ENCODE data around the gene CD44.

Gene CD44

DNA sequence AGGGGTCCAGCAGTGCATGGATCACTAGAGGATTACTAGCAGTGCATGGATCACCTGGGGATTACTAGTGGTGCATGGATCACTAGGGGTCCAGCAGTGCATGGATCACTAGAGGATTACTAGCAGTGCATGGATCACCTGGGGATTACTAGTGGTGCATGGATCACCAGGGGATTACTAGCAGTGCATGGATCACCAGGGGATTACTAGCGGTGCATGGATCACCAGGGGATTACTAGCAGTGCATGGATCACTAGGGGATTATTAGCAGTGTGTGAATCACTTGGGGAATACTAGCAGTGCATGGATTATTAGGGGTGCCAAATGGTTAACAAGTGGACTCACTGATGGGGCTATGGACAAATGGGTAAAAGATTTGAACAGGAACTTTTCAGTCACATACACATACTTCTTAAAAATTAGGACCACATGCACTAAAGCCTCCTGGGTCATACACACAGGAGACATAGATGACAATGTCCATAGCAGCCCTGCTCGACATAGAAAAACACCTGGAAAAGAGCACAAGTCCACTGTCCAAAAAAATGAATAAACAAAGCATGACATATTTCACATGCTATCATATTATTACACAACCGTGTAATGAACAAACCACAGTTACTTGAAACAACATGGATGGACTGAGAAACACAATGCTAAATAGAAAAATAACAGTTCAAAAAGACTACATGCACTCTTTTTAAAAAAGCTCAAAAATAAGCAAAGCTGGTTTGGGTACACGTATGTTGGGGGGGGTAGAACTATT lies 109.8 kb downstream of the CD44 start:
- Histone ChIP-seq H3K4me3 (ENCODE audit: low read depth in 1 of 2, low read length in 2 of 2) (no peak overlapping the region), H3K4me2 (ENCODE audit: insufficient read depth, low read length) (no peak overlapping the region), H3K27ac (ENCODE audit: low read length) (no peak overlapping the region), H3K79me2 (ENCODE audit: insufficient read depth, low read length) (no peaks in the 10 kb centered on the region), H2AFZ (ENCODE audit: low read depth, low read length) (no peak overlapping the region), H3K27me3 (ENCODE audit: insufficient read depth, low read length, poor library complexity) (no peaks in the 10 kb centered on the region), H3K9ac (ENCODE audit: low read depth, low read length) (no peak overlapping the region), H3K36me3 (ENCODE audit: insufficient read depth, low read length) (no peaks in the 10 kb centered on the region), H3K9me3 (ENCODE audit: insufficient read depth, low read length, severe bottlenecking) (peaks cover 1% of the 10 kb centered on the region), H4K20me1 (ENCODE audit: insufficient read depth, low read length) (no peaks in the 10 kb centered on the region), H3K4me1 (ENCODE audit: insufficient read depth, low read length) (no peaks in the 10 kb centered on the region)
- TF ChIP-seq EZH2 (IDR thresholded peaks at IDR 0.05; ENCODE audit: borderline replicate concordance, low read depth, low read length, severe bottlenecking), result no peak
- TF ChIP-seq, protein P1, sequence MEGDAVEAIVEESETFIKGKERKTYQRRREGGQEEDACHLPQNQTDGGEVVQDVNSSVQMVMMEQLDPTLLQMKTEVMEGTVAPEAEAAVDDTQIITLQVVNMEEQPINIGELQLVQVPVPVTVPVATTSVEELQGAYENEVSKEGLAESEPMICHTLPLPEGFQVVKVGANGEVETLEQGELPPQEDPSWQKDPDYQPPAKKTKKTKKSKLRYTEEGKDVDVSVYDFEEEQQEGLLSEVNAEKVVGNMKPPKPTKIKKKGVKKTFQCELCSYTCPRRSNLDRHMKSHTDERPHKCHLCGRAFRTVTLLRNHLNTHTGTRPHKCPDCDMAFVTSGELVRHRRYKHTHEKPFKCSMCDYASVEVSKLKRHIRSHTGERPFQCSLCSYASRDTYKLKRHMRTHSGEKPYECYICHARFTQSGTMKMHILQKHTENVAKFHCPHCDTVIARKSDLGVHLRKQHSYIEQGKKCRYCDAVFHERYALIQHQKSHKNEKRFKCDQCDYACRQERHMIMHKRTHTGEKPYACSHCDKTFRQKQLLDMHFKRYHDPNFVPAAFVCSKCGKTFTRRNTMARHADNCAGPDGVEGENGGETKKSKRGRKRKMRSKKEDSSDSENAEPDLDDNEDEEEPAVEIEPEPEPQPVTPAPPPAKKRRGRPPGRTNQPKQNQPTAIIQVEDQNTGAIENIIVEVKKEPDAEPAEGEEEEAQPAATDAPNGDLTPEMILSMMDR (IDR thresholded peaks at IDR 0.05; ENCODE audit: borderline replicate concordance, extremely low read depth, low read length, poor library complexity, severe bottlenecking), result no peak
- no peak for DNase-seq
- ATAC-seq (ENCODE audit: insufficient read depth, low read depth), result no peak

DNA sequence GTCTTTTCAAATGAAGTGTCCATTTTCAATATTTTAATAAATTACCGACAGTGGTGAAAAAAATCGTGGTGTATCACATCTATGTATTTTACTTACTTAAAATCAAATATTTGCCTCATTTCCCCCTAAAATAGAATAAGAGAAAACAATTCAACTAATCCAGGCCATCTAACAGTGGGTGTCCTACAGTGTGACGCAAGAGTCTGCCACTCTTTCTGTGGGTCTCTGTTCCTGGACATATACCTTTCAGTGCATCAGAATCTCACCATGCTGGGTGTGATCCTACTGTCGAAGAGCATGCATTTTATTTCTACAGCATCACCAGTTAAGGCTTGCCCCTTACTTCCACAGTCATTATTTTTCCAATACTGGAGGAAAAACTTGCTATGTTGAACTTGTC lies 111.2 kb downstream of the CD44 start:
- Histone ChIP-seq H3K9me3 (ENCODE audit: insufficient read depth, low read length, severe bottlenecking) (peaks cover 1% of the 10 kb centered on the region), H3K4me3 (ENCODE audit: low read depth in 1 of 2, low read length in 2 of 2) (no peak overlapping the region), H3K9ac (ENCODE audit: low read depth, low read length) (no peak overlapping the region), H3K27ac (ENCODE audit: low read length) (no peak overlapping the region), H3K4me2 (ENCODE audit: insufficient read depth, low read length) (no peak overlapping the region), H4K20me1 (ENCODE audit: insufficient read depth, low read length) (no peaks in the 10 kb centered on the region), H3K4me1 (ENCODE audit: insufficient read depth, low read length) (no peaks in the 10 kb centered on the region), H3K36me3 (ENCODE audit: insufficient read depth, low read length) (no peaks in the 10 kb centered on the region), H2AFZ (ENCODE audit: low read depth, low read length) (no peak overlapping the region), H3K27me3 (ENCODE audit: insufficient read depth, low read length, poor library complexity) (no peaks in the 10 kb centered on the region), H3K79me2 (ENCODE audit: insufficient read depth, low read length) (no peaks in the 10 kb centered on the region)
- ATAC-seq (ENCODE audit: insufficient read depth, low read depth), result no peak
- no peak for DNase-seq
- TF ChIP-seq, protein P1 (IDR thresholded peaks at IDR 0.05; ENCODE audit: borderline replicate concordance, extremely low read depth, low read length, poor library complexity, severe bottlenecking), result no peak

DNA sequence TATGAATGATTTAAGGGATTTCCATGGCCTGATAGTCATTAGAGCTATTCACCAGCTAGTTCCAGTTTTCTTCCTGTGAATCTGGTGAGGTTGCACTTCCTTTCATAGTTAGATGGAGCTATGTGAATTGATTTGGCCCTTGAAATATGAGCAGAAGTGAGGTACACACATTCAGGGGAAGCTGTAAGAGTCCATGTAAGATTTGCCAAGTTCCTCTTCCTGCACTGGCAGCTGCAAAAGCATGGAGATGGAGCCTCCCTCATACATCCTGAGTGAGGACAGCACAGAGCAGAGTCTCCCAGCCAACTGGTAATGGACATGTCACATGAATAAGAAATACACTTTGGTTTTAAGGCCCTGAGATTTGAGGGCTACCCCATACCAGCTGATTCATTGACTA lies 111.7 kb downstream of the CD44 start:
- H3K27ac ChIP-seq (ENCODE audit: low read length), result no peak overlapping the region
- TF ChIP-seq EZH2 (IDR thresholded peaks at IDR 0.05; ENCODE audit: borderline replicate concordance, low read depth, low read length, severe bottlenecking), result no peak
- TF ChIP-seq, protein P1 (IDR thresholded peaks at IDR 0.05; ENCODE audit: borderline replicate concordance, extremely low read depth, low read length, poor library complexity, severe bottlenecking), result no peak
- no peak overlapping the region for H2AFZ ChIP-seq (ENCODE audit: low read depth, low read length)
- no peaks in the 10 kb centered on the region for H3K4me1 ChIP-seq (ENCODE audit: insufficient read depth, low read length)
- no peak overlapping the region for H3K9ac ChIP-seq (ENCODE audit: low read depth, low read length)
- ATAC-seq (ENCODE audit: insufficient read depth, low read depth), result no peak
- peaks cover 1% of the 10 kb centered on the region for H3K9me3 ChIP-seq (ENCODE audit: insufficient read depth, low read length, severe bottlenecking)
- no peak overlapping the region for H3K4me3 ChIP-seq (ENCODE audit: low read depth in 1 of 2, low read length in 2 of 2)
- no peaks in the 10 kb centered on the region for H4K20me1 ChIP-seq (ENCODE audit: insufficient read depth, low read length)
- DNase-seq, result no peak
- H3K36me3 ChIP-seq (ENCODE audit: insufficient read depth, low read length), result no peaks in the 10 kb centered on the region
- H3K79me2 ChIP-seq (ENCODE audit: insufficient read depth, low read length), result no peaks in the 10 kb centered on the region
- no peaks in the 10 kb centered on the region for H3K27me3 ChIP-seq (ENCODE audit: insufficient read depth, low read length, poor library complexity)
- no peak overlapping the region for H3K4me2 ChIP-seq (ENCODE audit: insufficient read depth, low read length)

Data from DND-41 (cell line).